Measurements from ENCODE around the gene TBC1D14. TPM values are rescaled to one million over a fixed set of nuclear protein-coding genes. Genes with fewer than 3 reads are reported as not detected.

The TBC1D14 gene
- total RNA-seq, 2 experiments from 2014 or later = 38.4 to 44.1 TPM

DNA sequence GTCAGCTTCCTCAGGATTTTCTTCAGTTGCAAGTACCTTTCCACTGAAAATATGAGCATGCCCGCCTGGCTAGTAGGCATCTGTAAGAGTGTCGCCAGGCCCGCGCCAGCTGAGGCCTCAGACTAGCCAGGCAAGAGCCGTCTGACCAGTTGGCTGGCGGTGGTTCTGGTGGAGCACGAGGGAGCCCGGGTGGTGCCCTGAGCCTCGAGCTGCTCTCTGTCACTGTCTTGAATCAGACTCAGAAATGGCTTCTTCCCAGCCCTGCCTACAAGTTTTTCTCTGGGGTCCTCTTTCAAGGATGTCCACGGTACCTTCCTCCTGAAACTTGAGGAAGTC lies 146.3 kb downstream of the TBC1D14 start:
- H3K36me3 ChIP-seq (ENCODE audit: insufficient read depth, low read length) = peaks cover 65% of the 10 kb centered on the region
- TF ChIP-seq EZH2phosphoT487 (IDR thresholded peaks at IDR 0.05; ENCODE audit: borderline replicate concordance, low read depth, low read length) = no peak
- TF ChIP-seq, protein P1, sequence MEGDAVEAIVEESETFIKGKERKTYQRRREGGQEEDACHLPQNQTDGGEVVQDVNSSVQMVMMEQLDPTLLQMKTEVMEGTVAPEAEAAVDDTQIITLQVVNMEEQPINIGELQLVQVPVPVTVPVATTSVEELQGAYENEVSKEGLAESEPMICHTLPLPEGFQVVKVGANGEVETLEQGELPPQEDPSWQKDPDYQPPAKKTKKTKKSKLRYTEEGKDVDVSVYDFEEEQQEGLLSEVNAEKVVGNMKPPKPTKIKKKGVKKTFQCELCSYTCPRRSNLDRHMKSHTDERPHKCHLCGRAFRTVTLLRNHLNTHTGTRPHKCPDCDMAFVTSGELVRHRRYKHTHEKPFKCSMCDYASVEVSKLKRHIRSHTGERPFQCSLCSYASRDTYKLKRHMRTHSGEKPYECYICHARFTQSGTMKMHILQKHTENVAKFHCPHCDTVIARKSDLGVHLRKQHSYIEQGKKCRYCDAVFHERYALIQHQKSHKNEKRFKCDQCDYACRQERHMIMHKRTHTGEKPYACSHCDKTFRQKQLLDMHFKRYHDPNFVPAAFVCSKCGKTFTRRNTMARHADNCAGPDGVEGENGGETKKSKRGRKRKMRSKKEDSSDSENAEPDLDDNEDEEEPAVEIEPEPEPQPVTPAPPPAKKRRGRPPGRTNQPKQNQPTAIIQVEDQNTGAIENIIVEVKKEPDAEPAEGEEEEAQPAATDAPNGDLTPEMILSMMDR (conservative IDR thresholded peaks at IDR 0.05; ENCODE audit: low read length) = no peak
- H3K4me1 ChIP-seq (ENCODE audit: insufficient read depth, low read length, poor library complexity, severe bottlenecking) = peaks cover 5% of the 10 kb centered on the region
- no peak for DNase-seq (ENCODE audit: low spot score)
- no peaks in the 10 kb centered on the region for H3K9me2 ChIP-seq (ENCODE audit: insufficient read depth, low read length)
- H3K27ac ChIP-seq (ENCODE audit: low read depth, low read length, poor library complexity, severe bottlenecking) = no peak overlapping the region
- intact Hi-C loops (cut with micrococcal nuclease; ENCODE audit: unreplicated experiment) = no loop called here
- no peak overlapping the region for H2AFZ ChIP-seq (ENCODE audit: low read length)
- no TSS peak for BruUV-seq (replicated peaks)
- H3K4me2 ChIP-seq (ENCODE audit: low read length) = no peak overlapping the region
- no peak overlapping the region for H3K4me3 ChIP-seq (ENCODE audit: low read depth, low read length, poor library complexity, severe bottlenecking)
- ChIA-PET CTCF (ENCODE audit: unreplicated experiment) (no interaction called here), POLR2A (interaction anchor here (0.7 to 2.3 kb wide), 3 partner anchors 10 to 489 kb away, joined by 3 to 5 read pairs (median 5); partner anchors contain the start of gene GRPEL1)
- H3K79me2 ChIP-seq (ENCODE audit: insufficient read depth, low read depth, low read length) = no peaks in the 10 kb centered on the region
- no peaks in the 10 kb centered on the region for H3K9me3 ChIP-seq (ENCODE audit: low read length)
- H4K20me1 ChIP-seq (ENCODE audit: insufficient read depth, low read length) = peaks cover 5% of the 10 kb centered on the region; the same call in 1 of the 2 replicates

DNA sequence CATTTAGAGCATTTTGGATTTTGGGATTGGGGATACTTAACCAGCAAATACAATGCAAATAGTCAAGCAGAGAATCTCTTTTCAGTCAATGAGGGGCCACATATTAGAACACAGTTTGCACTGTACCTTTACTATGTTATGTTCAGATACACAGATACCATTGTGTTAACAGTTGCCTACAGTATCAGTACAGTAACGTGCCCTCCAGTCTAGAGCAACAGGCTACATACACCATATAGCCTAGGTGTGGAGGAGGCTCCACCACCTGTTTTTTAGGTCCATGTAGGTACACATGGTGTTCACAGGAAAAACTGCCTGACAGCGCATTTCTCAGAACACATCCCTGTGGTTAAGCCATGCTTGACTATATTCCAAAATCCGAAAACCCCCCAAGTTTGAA lies 149.2 kb downstream of the TBC1D14 start:
- Histone ChIP-seq H3K9me2 (ENCODE audit: insufficient read depth, low read length) (no peaks in the 10 kb centered on the region), H3K4me3 (ENCODE audit: low read depth, low read length, poor library complexity, severe bottlenecking) (no peak overlapping the region), H3K36me3 (ENCODE audit: insufficient read depth, low read length) (peaks cover 91% of the 10 kb centered on the region), H3K27ac (ENCODE audit: low read depth, low read length, poor library complexity, severe bottlenecking) (no peak overlapping the region), H3K4me1 (ENCODE audit: insufficient read depth, low read length, poor library complexity, severe bottlenecking) (peaks cover 5% of the 10 kb centered on the region), H3K79me2 (ENCODE audit: insufficient read depth, low read depth, low read length) (no peaks in the 10 kb centered on the region), H2AFZ (ENCODE audit: low read length) (no peak overlapping the region), H3K9me3 (ENCODE audit: low read length) (no peaks in the 10 kb centered on the region), H4K20me1 (ENCODE audit: insufficient read depth, low read length) (peaks cover 5% of the 10 kb centered on the region; the same call in 1 of the 2 replicates), H3K4me2 (ENCODE audit: low read length) (no peak overlapping the region)
- ChIA-PET POLR2A (interaction anchor here (0.7 to 1.0 kb wide), 3 partner anchors 10 to 40 kb away, joined by 3 read pairs; no protein-coding TSS in a partner anchor), CTCF (ENCODE audit: unreplicated experiment) (interaction anchor here (0.6 kb wide), 1 partner anchor 9 kb away, joined by 5 read pairs; the partner anchor contains the start of gene GRPEL1)
- intact Hi-C loops (cut with micrococcal nuclease; ENCODE audit: unreplicated experiment) = no loop called here
- no peak for DNase-seq (ENCODE audit: low spot score)
- no TSS peak for BruUV-seq (replicated peaks)
- TF ChIP-seq EZH2phosphoT487 (IDR thresholded peaks at IDR 0.05; ENCODE audit: borderline replicate concordance, low read depth, low read length) = no peak
- TF ChIP-seq, protein P1 (conservative IDR thresholded peaks at IDR 0.05; ENCODE audit: low read length) = no peak

DNA sequence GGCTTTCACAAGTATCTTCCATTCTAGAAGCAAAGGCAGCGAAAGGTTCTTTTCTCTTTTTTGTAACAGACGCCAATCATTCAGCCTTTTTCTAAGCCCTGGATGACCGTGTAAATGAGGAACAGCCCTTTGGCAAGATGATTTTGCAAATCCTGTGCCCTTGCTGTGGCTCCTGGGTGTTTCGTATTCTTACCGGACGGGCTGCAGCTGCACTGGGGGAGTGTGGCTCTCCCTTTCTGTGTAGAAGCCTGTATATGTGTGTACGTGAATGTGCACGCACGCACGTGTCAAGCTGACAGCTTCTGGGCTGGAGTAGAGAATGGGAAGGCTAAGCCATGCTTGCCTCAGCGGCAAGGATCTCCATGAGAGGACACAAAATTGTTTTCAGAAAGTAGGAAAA lies 150.0 kb downstream of the TBC1D14 start:
- BruUV-seq (replicated peaks) = no TSS peak
- H3K27ac ChIP-seq (ENCODE audit: low read depth, low read length, poor library complexity, severe bottlenecking) = no peak overlapping the region
- peaks cover 93% of the 10 kb centered on the region for H3K36me3 ChIP-seq (ENCODE audit: insufficient read depth, low read length)
- no peak for DNase-seq (ENCODE audit: low spot score)
- intact Hi-C loops (cut with micrococcal nuclease; ENCODE audit: unreplicated experiment) = no loop called here
- peaks cover 5% of the 10 kb centered on the region for H3K4me1 ChIP-seq (ENCODE audit: insufficient read depth, low read length, poor library complexity, severe bottlenecking)
- no peak overlapping the region for H2AFZ ChIP-seq (ENCODE audit: low read length)
- ChIA-PET POLR2A (interaction anchor here (0.7 to 1.4 kb wide), 2 partner anchors 16 to 40 kb away, joined by 3 to 4 read pairs; partner anchors contain the start of gene TADA2B), CTCF (ENCODE audit: unreplicated experiment) (no interaction called here)
- no peaks in the 10 kb centered on the region for H3K9me3 ChIP-seq (ENCODE audit: low read length)
- no peak overlapping the region for H3K4me2 ChIP-seq (ENCODE audit: low read length)
- peaks cover 8% of the 10 kb centered on the region; the same call in 1 of the 2 replicates for H3K79me2 ChIP-seq (ENCODE audit: insufficient read depth, low read depth, low read length)
- TF ChIP-seq, protein P1 (conservative IDR thresholded peaks at IDR 0.05; ENCODE audit: low read length) = no peak
- no peak for TF ChIP-seq EZH2phosphoT487 (IDR thresholded peaks at IDR 0.05; ENCODE audit: borderline replicate concordance, low read depth, low read length)
- H4K20me1 ChIP-seq (ENCODE audit: insufficient read depth, low read length) = peaks cover 5% of the 10 kb centered on the region; the same call in 1 of the 2 replicates
- no peaks in the 10 kb centered on the region for H3K9me2 ChIP-seq (ENCODE audit: insufficient read depth, low read length)
- no peak overlapping the region for H3K4me3 ChIP-seq (ENCODE audit: low read depth, low read length, poor library complexity, severe bottlenecking)
